ENCODE data around the gene C19orf53.

C19orf53 gene

DNA sequence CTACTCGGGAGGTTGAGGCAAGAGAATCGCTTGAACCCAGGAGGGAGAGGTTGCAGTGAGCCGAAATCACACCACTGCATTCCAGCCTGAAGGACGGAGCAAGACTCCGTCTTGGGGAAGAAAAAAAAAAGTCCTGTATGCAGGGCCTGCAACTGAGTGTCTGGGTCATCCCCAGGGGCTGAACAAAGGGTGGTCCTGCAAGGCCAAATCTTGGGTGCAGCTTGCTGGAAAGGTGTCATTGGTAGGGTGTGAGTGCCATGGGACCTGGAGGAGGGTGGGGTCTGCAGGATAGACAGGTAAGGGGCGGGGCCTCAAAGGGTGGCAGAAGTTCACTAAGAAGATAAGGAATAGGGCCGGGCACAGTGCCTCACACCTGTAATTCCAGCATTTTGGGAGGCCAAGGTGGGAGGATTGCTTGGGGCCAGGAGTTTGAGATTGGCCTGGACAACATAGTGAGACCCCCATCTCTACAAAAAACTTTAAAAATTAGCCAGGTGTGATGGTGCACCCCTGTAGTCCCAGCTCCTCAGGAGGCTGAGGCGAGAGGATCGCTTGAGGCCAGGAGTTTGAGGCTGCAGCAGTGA lies 52.5 kb downstream of the C19orf53 start:
- no peak for DNase-seq (ENCODE audit: low read depth)

GRCh38 chr19:13827656-13828055 lies 53.4 kb downstream of the C19orf53 start:
- DNase-seq (ENCODE audit: low read depth): no peak
